Heart left ventricle (tissue), 13 donors: ENCODE data around the gene CHID1.

Experiments used
- CTCF ChIP-seq, 12 donors: fragments of 200-600 bp; sonication (generic) in 4 of 12; IDR thresholded peaks; one replicate each; pipeline versions ENCODE4 v1.5.0 to v1.8.0; 2018 to 2022; ENCODE audit warnings: antibody characterized with exemption in 12 of 12, mild to moderate bottlenecking in 5 of 12
- POLR2A ChIP-seq, 2 donors: fragments of 450-650 bp; IDR thresholded peaks; one replicate each; pipeline ENCODE4 v1.6.1; 2017; ENCODE audit warnings: antibody characterized with exemption in 2 of 2, mild to moderate bottlenecking in 2 of 2, moderate library complexity in 2 of 2
- donor health status: ischemic (EF 13 %, LVEDD 7.1; RV severe dilation, severe dysfunction).
- donor health status: DM: no; HTN: yes; CAD: no.
- donor health status: DM: no; HTN: no; CAD: no.
- donor health status: ischemic (EF 25% LVEDD 6.9; RV normal size, moderate dysfunction).
- donor health status: ischemic (EF 25% LVEDD 5.7; RV mildly dilated, moderate dysfunction).
- donor health status: ischemic (EF 35%, LVEDD 5.7; RV mildly dilated, moderate dysfunction).
- donor health status: nonischemic (EF 11% LVEDD 7.7; RV severe dilation, severe dysfunction).
- donor health status: DM: yes; HTN: yes; CAD: no.
- donor health status: PGD.
- donor health status: ischemic (EF 29% LVEDD 5.4; RV normal size, mild dysfunction).
- donor health status: nonischemic (EF 23%, LVEDD 6.1; RV moderate dilation, normal function).

DNA sequence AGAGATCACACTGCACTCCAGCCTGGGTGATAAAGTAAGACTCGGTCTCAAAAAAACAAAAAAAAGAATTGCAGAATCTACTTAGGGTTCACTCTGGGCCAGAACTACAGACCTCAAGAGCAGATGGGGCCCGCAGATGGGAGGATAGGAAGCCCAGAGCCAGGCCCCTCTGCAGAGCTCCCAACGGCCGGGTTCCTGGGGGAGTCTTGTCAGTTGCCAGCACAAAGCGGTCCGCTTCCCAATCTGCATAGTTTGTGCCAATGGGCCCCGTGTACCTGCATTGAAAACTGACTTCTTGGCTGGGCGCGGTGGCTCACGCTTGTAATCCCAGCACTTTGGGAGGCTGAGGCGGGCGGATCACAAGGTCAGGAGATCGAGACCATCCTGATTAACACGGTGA is 1.7 kb upstream of the CHID1 start:
- TF ChIP-seq CTCF (IDR thresholded peaks at IDR 0.05) (no peak), POLR2A (IDR thresholded peaks at IDR 0.05) (no peak)
